Stimulated activated CD4-positive, alpha-beta T cell treated with anti-CD3 and anti-CD28 coated beads, Interleukin-1b, Interleukin-23, amount 100 ng/mL, for 4 hours (primary cell): ENCODE data around the gene RAG1.
A peak's percentile ranks its signal among the peaks of the same experiment; 100 is the strongest.
"Not testable (repeated sequence)": the region's sequence is repeated elsewhere in the genome, so short reads cannot be mapped to it uniquely, and the experiment has no call there.

Experiments
- DNase-seq, 2 donors: peaks; one replicate each; pipeline ENCODE4 v3.0.0-alpha.2; 2020; ENCODE audit warnings: low read depth in 2 of 2

The RAG1 gene

GRCh38 chr11:36567694-36568093 lies at the start of gene RAG1:
TSS of gene RAG1 (plus strand) at chr11:36568007. CDS start at chr11:36573305, 5,298 bp downstream.
- no peak for DNase-seq

- no peak for DNase-seq
Observed at GRCh38 chr11:36530840-36531239, 37.0 kb upstream of the RAG1 start.

GRCh38 chr11:36532941-36533601 lies 34.7 kb upstream of the RAG1 start:
- DNase-seq: no peak

- no peak for DNase-seq
Observed at GRCh38 chr11:36534276-36534840, 33.4 kb upstream of the RAG1 start.

- DNase-seq: no peak
Observed at GRCh38 chr11:36540998-36541397, 26.8 kb upstream of the RAG1 start.

GRCh38 chr11:36550385-36551115 lies 17.3 kb upstream of the RAG1 start:
- DNase-seq: no peak

GRCh38 chr11:36557390-36557789 lies 10.4 kb upstream of the RAG1 start:
- not testable (repeated sequence) for DNase-seq

GRCh38 chr11:36557991-36558390 lies 9.8 kb upstream of the RAG1 start:
- no peak for DNase-seq

GRCh38 chr11:36558571-36559413 lies 9.0 kb upstream of the RAG1 start:
- no peak for DNase-seq

GRCh38 chr11:36564376-36565030 lies 3.3 kb upstream of the RAG1 start:
- DNase-seq: peak in 1 of 2 donors; percentile 4

- DNase-seq: no peak
Observed at GRCh38 chr11:36565031-36565610, 2.7 kb upstream of the RAG1 start.

- no peak for DNase-seq
Observed at GRCh38 chr11:36566407-36567053, 1.3 kb upstream of the RAG1 start.

- DNase-seq: no peak
Observed at GRCh38 chr11:36569095-36569494, 1.3 kb downstream of the RAG1 start.

- DNase-seq: no peak
Observed at GRCh38 chr11:36574486-36574885, 6.7 kb downstream of the RAG1 start.

GRCh38 chr11:36577373-36577772 lies 9.6 kb downstream of the RAG1 start:
- no peak for DNase-seq

- no peak for DNase-seq
Observed at GRCh38 chr11:36577859-36578258, 10.1 kb downstream of the RAG1 start.

GRCh38 chr11:36578458-36578857 lies 10.7 kb downstream of the RAG1 start:
- no peak for DNase-seq

- DNase-seq: no peak
Observed at GRCh38 chr11:36581536-36581935, 13.7 kb downstream of the RAG1 start.

GRCh38 chr11:36583667-36584066 lies 15.9 kb downstream of the RAG1 start:
- DNase-seq: no peak

GRCh38 chr11:36586543-36586942 lies 18.7 kb downstream of the RAG1 start:
- no peak for DNase-seq

- no peak for DNase-seq
Observed at GRCh38 chr11:36588099-36588498, 20.3 kb downstream of the RAG1 start.
